NCI-H526 (cell line): Measurements from ENCODE around the gene ADARB1.
"Not testable (repeated sequence)": the region's sequence is repeated elsewhere in the genome, so short reads cannot be mapped to it uniquely, and the experiment has no call there.

Experiments
- DNase-seq, 2 experiments: peaks; one replicate each; lab custom pipeline; 2025; lab: John Stamatoyannopoulos, UW

The ADARB1 gene

GRCh38 chr21:45136500-45136899 lies 62.1 kb downstream of the ADARB1 start:
- DNase-seq, result no peak

- peak; percentile 23 to 81 for DNase-seq
Measured at GRCh38 chr21:45136927-45137611, 62.7 kb downstream of the ADARB1 start.

GRCh38 chr21:45137612-45137937 lies 63.2 kb downstream of the ADARB1 start:
- DNase-seq, result no peak

GRCh38 chr21:45138199-45139002 lies 64.0 kb downstream of the ADARB1 start:
- peak; percentile 16 to 81 for DNase-seq

GRCh38 chr21:45139003-45139360 lies 64.6 kb downstream of the ADARB1 start:
- DNase-seq, result not testable (repeated sequence)

GRCh38 chr21:45139473-45139872 lies 65.1 kb downstream of the ADARB1 start:
- DNase-seq, result no peak

GRCh38 chr21:45140346-45140940 lies 66.1 kb downstream of the ADARB1 start:
- DNase-seq, result peak; percentile 76 to 86

- not testable (repeated sequence) for DNase-seq
Measured at GRCh38 chr21:45140944-45141343, 66.6 kb downstream of the ADARB1 start.

- DNase-seq, result no peak
Measured at GRCh38 chr21:45141507-45141906, 67.1 kb downstream of the ADARB1 start.

- DNase-seq, result no peak
Measured at GRCh38 chr21:45142469-45143308, 68.3 kb downstream of the ADARB1 start.

- DNase-seq, result no peak
Measured at GRCh38 chr21:45143855-45144254, 69.5 kb downstream of the ADARB1 start.

- DNase-seq, result no peak
Measured at GRCh38 chr21:45145146-45145545, 70.8 kb downstream of the ADARB1 start.

GRCh38 chr21:45145846-45146245 lies 71.5 kb downstream of the ADARB1 start:
- DNase-seq, result not testable (repeated sequence)

GRCh38 chr21:45146306-45146705 lies 71.9 kb downstream of the ADARB1 start:
- DNase-seq, result no peak

- no peak for DNase-seq
Measured at GRCh38 chr21:45146801-45147200, 72.4 kb downstream of the ADARB1 start.

GRCh38 chr21:45147473-45148315 lies 73.3 kb downstream of the ADARB1 start:
- DNase-seq, result no peak

GRCh38 chr21:45148316-45148990 lies 74.1 kb downstream of the ADARB1 start:
- DNase-seq, result no peak

GRCh38 chr21:45149021-45149420 lies 74.6 kb downstream of the ADARB1 start:
- no peak for DNase-seq

GRCh38 chr21:45150638-45151131 lies 76.3 kb downstream of the ADARB1 start:
- DNase-seq, result no peak

GRCh38 chr21:45151445-45152160 lies 77.2 kb downstream of the ADARB1 start:
- no peak for DNase-seq
